T-helper 9 cell (primary cell): ENCODE data around the gene NDRG2.
"Not testable (repeated sequence)": the region's sequence is repeated elsewhere in the genome, so short reads cannot be mapped to it uniquely, and the experiment has no call there.

Source experiments
- DNase-seq: peaks from one replicate; pipeline ENCODE4 v3.0.0-alpha.2; 2020

The NDRG2 gene

DNA sequence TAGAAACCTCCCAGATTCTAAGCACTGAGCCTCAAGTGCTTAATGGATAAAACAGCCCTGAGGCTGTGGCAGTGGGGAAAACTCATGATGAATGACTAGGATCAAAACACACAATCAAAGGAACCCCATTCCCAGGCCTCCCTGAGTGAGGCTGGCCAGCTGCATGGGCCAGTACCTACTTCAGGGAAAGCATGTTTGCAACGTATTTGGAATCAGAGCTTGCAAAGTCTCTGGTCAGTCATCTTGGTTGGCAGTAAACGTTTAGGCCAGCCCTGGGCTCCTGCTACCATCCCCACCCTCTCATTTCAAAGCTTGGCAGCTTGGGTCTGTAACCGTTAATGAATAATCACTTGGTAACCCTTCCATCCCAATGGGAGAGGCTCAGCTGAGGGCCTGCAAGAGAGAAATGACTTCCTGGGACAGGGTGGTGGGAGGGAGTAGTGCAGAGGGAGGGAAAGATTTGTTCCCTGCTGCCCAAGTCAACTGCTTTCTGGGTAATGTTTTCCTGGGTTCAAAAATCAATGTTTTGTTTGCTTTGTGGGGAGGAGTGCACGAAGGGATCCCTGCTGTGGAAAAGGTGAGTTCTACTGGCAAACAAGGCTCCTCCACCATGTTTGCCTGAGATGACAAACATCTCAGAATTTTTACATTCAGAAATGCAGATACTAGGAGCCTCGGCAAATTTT lies 30.7 kb upstream of the NDRG2 start:
- DNase-seq: no peak

- no peak for DNase-seq
Observed at GRCh38 chr14:21054768-21055145, 29.9 kb upstream of the NDRG2 start.

GRCh38 chr14:21054123-21054767 lies 29.4 kb upstream of the NDRG2 start:
- no peak for DNase-seq

- DNase-seq: no peak
Observed at GRCh38 chr14:21053184-21054122, 28.6 kb upstream of the NDRG2 start.

GRCh38 chr14:21050597-21050996 lies 25.7 kb upstream of the NDRG2 start:
- no peak for DNase-seq

GRCh38 chr14:21049271-21049673 lies 24.4 kb upstream of the NDRG2 start:
- DNase-seq: no peak

GRCh38 chr14:21048638-21049037 lies 23.8 kb upstream of the NDRG2 start:
- no peak for DNase-seq

DNA sequence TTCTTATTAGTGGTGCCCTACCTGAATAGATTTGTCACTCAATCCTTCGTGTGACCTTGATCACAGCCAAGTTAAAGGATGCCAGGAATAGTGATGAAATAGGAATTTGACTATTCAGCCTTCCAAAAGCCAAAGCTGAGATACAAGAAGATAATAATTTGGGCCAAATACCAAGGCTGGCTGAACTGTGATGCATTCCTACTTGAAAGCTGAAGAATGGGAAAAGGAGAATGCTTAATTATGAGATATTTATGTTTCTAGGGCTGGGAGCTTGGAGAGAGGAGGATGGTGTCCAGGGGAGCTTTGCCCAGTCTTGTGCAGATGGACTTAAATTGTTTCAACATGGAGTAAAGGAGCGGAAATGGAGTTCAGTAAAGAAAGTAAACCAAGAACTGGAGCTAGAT lies 22.5 kb upstream of the NDRG2 start:
- no peak for DNase-seq

GRCh38 chr14:21043974-21044618 lies 19.2 kb upstream of the NDRG2 start:
- peak; percentile 13 for DNase-seq

DNA sequence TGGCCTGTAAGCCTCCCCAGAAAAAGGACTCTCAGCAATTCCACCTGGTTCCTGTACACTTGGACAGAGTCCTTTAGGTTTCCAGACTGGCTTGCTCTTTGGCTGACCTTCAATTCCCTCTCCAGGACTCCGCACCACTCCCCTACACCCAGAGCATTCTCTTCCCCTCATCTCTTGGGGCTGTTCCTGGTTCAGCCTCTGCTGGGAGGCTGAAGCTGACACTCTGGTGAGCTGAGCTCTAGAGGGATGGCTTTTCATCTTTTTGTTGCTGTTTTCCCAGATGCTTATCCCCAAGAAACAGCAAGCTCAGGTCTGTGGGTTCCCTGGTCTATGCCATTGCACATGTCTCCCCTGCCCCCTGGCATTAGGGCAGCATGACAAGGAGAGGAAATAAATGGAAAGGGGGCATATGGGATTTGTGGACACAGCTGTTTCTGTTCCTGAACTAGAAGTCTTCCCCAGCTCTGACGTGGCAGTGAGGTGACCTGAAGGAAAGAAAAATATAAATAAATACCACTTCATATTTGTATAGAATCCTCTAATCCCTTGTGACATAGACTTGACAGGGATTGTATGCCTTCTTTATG lies 18.6 kb upstream of the NDRG2 start:
- no peak for DNase-seq

DNA sequence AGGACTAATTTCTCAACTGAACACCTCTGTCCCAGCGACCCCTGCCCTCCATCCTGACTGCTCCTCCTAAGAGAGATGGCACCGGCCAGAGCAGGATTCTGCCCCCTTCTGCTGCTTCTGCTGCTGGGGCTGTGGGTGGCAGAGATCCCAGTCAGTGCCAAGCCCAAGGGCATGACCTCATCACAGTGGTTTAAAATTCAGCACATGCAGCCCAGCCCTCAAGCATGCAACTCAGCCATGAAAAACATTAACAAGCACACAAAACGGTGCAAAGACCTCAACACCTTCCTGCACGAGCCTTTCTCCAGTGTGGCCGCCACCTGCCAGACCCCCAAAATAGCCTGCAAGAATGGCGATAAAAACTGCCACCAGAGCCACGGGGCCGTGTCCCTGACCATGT lies 18.1 kb upstream of the NDRG2 start:
- DNase-seq: no peak

- no peak for DNase-seq
Observed at GRCh38 chr14:21041676-21042433, 17.0 kb upstream of the NDRG2 start, which contains the start of gene RNASE7. Gene RNASE7 (plus strand): TSS chr14:21042362. CDS start chr14:21042993, 631 bp downstream.

DNA sequence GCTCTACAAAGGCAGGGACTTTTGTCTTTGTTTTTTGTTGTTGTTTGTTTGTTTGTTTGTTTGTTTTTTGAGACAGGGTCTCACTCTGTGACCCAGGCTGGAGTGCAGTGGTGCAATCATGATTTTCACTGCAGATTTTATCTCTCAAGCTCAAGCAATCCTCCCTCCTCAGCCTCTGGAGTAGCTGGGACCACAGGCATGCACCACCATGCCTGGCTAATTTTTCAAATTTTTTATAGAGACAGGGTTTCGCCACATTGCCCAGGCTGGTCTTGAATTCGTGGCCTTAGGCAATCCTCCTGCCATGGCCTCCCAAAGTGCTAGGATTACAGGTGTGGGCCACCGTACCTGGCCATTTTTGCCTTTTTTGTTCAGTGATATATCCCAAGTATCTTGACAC lies 16.1 kb upstream of the NDRG2 start:
- not testable (repeated sequence) for DNase-seq

DNA sequence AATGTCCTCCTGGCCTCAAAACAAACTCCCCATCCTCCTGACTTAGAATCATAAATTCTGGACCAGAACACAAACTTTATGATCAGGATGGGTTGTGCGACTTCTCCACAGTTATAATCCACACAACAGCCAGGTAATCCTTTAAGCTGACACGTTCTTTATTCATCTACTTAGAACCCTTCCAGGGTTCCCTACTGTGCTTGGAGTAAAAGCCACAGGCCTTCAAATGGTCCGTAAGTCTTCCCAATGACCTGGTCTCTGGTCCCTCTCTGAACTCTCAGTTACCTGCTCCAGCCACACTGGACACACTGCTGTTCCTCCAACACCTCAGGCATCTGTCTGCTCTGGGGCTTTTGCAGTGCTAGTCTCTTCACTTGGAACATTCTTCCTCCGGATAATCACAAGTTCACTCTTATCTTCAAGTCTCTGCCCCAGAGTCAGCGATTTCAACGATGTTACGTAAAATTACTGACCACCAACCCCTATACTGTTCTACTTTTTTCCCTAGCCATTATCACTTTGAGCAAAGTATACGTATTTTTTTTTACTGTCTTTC lies 15.6 kb upstream of the NDRG2 start:
- no peak for DNase-seq

- no peak for DNase-seq
Observed at GRCh38 chr14:21039585-21040369, 14.9 kb upstream of the NDRG2 start.

DNA sequence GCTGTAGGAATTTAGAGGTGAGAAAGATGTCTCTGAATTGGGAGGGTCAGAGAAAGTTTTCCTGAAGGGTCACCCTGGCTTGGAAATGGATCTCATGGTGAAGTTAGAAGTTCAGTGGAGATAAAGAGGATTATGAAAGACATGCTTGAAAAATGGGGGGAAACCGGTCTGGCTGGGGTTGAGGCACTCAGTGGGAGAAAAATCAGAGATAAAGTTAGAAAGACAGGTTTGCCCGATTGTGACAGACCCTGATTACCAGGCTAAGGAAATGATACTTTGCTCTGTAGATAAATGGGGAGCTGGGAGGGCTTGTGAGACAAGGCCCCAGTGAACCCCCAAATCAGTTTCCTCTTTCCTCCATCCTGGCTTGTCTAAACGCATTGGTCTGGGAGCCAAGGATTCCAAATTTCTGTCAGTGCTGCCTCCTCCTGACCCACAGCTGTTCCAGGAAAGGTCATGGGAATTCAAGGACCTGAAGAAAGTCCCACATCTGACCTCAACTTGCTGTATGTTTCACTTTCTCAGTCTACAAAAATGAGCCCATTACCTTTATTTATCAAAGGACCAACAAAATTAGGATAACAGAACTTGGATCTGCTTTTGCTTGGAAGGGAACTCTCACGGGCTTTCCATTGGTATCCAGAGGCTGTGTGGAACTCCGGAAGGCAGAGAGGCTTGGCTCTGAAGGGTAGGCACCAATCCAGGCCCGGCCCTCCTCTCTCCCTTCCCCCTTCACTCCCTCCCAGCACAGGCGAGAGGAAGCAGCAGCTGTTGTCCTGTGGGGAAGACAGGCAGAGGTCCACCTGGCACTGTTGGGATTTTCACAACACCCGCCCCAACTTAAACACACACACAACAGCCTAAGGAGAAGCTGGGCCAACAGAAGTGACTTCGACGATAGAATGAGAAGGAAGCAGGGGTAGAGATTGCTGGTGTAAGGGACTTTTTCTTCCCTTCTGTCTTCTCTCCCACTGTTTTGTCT lies 13.9 kb upstream of the NDRG2 start:
- no peak for DNase-seq

- DNase-seq: no peak
Observed at GRCh38 chr14:21037156-21037555, 12.3 kb upstream of the NDRG2 start.

DNA sequence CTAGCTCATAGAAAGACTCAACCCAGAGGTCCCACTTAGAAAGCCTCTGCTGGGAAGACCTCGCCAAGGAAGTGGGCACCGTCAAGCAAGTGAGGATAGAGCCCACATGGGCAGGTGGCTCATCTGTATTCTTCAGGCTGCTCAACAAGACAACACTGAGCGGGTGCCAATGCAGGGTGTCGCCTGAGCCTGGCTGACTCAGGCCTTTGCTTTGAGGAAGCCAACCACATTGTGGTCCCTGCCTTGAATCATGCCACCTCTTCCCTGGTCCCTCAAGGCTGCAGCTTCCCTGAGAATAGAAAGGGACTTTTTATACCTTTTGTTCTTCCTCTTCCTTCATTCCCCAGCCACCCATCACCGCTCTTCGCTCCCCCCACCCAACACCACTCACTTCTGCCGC lies 11.9 kb upstream of the NDRG2 start:
- DNase-seq: no peak

- DNase-seq: no peak
Observed at GRCh38 chr14:21034707-21035106, 9.8 kb upstream of the NDRG2 start, which contains the start of gene RNASE13. Gene RNASE13 (minus strand): TSS chr14:21034807. CDS start chr14:21034288, 519 bp downstream.
